ENCODE measurements around the gene ZNF254.
"Not testable (repeated sequence)": the region's sequence is repeated elsewhere in the genome, so short reads cannot be mapped to it uniquely, and the experiment has no call there.

The ZNF254 gene

DNA sequence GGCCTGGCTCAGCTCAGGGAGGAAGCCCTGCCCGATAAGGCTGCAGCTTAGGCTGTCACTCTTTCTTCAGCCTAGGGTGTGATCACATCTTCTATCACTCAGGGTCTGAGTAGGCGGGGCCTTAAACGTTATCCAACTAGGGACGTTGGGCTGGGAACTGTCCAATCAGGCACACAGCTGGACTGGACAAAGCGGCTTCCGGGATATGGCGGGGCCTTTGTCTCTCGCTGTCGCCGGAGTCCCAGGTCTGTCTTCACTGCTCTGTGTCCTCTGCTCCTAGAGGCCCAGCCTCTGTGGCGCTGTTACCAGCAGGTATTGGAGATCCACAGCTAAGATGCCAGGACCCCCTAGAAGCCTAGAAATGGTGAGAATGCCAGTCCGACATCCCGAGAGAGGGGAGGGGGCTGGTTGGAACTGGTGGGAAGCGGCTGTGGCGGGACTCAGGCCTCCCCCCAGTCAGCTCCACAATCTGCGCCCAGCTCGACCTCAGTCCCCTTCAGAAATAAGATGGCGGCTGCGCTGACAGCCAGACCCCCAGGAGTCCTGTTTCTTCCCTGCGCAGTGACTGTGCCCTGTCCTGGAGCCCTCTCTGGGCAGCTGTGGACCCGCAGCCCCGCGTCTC lies at the start of gene ZNF254:
Gene ZNF254, plus strand, starts transcription at position 214 of the 622 bp plus-strand sequence. Its CDS starts 121 bp downstream, at position 335.
- peak; percentile 33 for DNase-seq (ENCODE audit: low read depth)

DNA sequence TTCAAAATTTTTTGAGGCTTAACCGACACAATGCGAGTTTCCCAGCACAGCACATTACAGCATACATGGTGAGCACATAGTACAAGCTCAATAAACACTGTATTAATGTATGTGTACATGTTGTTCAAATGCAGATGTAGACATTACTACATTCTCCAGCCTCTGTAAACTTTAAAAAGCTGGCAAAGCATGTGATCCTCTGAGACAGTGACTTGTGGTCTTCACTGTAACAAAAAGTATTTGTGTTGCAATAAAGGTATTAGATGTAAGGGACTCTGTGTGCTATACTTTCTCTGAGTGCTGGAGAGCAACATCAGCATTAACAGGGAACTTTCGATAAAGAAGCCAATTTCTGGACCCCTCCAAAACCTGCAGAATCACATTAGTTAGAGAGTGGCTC lies 46.4 kb upstream of the ZNF254 start:
- no peak for DNase-seq (ENCODE audit: low read depth)

DNA sequence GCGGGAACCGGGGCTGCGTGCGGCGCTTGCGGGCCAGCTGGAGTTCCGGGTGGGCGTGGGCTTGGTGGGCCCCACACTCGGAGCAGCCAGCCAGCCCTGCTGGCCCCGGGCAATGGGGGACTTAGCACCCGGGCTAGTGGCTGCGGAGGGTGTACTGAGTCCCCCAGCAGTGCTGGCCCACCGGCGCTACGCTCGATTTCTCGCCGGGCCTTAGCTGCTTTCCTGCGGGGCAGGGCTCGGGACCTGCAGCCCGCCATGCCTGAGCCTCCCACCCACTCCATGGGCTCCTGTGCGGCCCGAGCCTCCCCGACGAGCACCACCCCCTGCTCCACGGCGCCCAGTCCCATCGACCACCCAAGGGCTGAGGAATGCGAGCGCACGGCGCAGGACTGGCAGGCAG lies 45.7 kb upstream of the ZNF254 start:
- not testable (repeated sequence) for DNase-seq (ENCODE audit: low read depth)

DNA sequence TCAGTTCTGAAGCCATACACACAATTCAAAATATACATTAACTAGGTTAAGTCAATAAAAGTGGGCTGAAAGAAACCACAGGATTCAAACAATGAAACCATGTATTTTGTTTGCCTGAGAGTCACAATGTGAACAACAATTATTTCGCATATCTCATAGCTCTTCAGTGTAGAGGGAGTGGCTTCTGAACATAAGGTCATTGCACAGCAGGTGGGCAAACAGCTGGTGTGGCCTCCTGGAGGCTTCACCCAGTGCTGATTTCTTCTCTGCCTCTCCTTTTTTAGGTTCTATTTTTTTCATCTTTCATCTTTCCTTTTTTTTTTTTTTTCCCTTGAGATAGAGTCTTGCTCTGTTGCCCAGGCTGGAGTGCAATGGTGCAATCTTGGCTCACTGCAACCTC lies 40.4 kb upstream of the ZNF254 start:
- no peak for DNase-seq (ENCODE audit: low read depth)

DNA sequence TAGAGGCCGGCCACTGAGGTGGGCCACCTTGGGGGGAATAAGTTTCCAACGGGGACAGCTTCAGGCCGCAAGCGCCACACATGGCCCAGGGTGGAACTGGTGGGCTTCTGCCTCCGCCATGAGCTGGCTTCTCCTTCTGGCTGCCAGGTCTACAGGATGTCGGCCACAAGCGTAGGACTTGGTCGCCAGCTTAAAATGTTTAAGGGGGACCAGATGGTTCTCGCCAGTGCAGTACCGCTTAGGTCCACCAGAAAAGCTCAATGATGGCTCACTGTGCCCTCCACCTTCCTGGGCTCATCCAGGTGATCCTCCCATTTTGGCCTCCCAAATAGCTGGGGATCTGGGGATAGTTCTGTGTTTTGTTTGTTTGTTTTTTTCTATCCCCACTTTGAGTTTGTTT lies 38.7 kb upstream of the ZNF254 start:
- no peak for DNase-seq (ENCODE audit: low read depth)

DNA sequence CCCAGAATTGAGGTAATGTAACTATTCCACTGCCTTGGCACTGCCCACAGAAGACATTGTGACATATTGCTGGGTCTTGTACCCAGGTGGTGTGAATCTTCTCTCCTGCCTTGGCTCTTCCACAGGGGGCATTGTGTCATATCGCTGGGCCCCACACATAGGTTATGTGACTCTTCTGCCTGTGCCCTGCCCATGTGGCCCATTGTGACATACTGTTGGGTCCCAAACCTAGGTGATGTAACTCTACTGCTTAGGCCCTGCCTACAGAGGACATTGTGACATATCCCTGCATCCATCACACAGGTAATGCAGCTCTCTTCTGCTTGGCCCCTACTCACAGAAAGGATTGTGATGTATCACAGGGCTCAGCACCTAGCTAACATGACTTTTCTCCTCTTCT lies 37.5 kb upstream of the ZNF254 start:
- DNase-seq (ENCODE audit: low read depth), result no peak

DNA sequence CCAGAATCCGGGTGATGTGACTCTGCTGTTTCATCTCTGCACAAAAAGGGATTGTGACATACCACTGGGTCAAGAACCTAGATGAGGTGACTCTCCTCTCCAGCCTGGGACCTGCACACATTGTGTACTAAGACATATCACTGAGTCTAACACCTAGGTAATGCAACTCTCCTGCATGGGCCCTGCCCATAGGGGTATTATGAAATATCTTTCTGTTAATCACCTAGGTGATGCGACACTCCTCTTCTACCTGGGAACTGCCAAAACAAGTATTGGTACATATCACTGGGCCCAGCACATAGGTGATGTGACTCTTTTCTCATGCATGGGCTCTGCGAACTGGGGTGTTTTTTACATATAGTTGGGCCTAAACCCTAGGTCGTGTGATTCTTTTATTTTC lies 35.5 kb upstream of the ZNF254 start:
- no peak for DNase-seq (ENCODE audit: low read depth)

DNA sequence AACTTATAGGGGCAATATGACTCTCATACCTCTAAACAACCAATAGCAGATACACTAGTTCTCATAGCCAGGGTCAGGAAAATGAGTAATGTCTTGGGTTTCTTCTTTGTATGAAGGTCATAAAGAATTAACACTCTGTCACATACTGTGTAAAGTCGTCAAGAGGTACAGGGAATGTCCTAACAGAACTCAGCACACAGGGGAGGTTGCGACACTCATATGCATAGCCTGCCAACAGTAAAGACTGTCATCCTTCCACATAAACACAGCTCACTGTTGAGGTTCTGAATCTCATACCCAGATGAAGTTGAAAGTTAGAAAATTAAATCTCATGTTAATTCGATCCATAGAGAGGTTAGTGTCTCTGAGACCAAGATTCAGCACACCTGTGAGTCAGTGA lies 34.2 kb upstream of the ZNF254 start:
- no peak for DNase-seq (ENCODE audit: low read depth)

DNA sequence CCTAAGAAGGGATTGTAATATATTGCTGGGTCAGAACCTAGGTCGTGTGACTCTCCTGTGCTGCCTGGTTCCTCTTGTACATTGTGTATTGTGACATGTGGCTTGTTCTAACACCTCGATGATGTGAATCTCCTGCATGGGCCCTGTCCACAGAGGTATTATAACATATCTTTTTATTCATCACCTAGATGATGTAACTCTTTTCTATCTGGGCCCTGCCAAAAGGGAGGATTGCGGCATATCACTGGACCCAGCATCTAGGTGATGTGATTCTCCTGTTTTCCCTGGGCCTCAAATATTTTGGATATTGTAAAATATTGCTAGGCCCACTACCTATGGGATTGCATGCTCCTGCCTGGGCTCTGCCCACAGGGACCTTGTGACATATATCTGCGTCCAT lies 33.4 kb upstream of the ZNF254 start:
- DNase-seq (ENCODE audit: low read depth), result no peak

DNA sequence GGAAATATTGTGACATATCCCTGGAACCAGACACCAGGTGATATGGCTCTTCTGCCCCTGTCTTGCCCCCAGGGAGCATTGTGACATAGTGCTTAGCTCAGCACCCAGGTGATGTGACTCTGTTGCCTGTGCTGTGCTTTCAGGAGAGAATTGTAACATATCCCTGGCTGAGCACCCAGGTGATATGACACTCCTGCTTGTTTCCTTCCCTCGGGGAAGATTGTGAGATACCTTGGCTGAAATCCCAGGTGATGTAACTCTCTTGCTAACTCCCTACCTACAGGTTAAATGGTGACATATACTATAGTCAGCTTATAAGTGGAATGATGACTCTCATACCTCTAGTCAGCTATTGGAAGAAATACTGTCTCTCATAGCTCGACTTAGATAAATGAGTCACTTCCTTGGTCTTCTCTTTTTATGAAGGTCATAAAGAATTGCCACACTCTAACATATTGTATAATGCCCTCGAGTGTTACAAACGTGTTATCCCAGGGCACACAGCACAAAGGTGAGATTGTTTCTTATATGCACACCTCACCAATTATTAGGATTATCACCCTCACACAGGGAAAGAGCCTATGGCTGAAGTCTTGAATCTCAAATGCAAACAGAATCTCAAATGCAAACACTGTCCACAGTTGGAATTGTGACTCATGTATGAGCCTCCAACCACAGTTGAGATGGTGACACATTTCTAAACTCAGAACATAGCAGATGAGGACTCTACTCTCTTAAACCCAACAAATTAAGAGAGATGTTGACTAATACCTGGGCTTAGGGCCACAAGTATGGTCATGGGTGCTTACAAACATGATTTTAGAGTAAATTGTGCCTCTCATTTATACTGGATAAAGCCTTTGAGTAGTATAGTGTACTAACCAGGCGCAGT lies 32.7 kb upstream of the ZNF254 start:
- peak; percentile 36 for DNase-seq (ENCODE audit: low read depth)

DNA sequence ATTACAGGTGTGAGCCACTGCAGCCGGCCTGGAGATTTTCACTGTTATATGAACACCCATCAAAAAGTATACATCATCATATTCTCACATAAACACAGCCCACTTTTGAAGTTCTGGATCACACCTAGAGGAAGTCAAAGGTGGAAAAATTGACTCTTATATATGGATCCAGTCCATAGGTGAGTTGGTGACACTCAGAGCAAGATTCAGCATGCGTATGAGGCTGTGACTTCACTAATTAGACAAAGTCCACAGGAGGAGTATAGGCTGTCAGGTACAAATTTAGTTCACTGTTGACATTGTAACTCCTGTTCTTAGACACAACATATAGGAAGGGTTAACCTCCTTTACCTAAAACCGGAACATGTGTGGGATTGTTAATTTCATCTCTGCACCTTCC lies 31.4 kb upstream of the ZNF254 start:
- DNase-seq (ENCODE audit: low read depth), result no peak

DNA sequence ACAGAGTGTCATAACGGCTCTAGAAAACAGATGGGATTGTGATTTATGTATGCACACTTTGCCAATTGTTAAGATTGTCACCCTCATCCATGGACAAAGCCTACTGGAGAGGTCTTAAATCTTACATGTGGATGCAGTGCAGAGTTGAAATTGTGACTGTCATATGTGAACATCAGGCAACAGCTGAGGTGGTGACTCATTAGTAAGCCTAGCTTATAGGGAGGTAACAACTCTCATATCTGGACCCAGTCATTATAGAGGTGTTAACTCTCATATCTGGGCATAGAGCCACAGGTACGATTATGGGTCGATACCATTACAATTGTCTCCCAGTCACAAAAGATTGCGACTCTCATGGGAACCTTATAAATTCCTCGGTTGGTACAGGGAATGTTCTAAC lies 29.8 kb upstream of the ZNF254 start:
- DNase-seq (ENCODE audit: low read depth), result no peak

DNA sequence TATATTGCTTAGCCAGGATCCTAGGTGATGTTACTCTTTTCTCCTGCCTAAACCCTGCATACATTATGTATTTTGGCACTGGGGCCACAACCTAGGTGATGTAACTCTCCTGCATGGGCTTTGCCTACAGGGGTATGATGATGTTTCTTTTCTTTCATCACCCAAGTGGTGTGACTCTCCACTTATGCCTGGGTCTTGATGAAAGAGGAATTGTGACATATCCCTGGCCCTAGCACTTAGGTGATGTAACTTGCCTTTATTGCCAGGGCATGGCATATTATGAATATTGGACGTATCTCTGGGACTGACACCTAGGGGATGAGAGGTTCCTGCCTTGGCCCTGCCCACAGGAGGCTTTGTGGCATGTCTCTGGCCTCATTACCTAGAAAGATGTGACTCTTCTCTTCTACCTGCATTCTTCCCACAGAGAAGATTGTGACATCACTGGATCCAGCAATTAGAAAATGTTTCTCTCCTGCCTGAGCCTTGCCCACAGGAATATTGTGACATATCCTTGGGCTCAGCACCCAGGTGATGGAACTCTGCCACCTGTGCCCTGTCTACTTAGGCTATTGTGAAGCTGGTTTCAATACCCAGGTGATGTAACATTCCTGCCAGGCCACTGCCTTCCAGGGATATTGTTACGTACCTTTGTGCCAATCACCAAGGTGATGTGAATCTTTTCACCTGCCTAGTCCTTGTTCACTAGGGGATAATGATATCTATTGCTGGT lies 27.3 kb upstream of the ZNF254 start:
- DNase-seq (ENCODE audit: low read depth), result no peak

DNA sequence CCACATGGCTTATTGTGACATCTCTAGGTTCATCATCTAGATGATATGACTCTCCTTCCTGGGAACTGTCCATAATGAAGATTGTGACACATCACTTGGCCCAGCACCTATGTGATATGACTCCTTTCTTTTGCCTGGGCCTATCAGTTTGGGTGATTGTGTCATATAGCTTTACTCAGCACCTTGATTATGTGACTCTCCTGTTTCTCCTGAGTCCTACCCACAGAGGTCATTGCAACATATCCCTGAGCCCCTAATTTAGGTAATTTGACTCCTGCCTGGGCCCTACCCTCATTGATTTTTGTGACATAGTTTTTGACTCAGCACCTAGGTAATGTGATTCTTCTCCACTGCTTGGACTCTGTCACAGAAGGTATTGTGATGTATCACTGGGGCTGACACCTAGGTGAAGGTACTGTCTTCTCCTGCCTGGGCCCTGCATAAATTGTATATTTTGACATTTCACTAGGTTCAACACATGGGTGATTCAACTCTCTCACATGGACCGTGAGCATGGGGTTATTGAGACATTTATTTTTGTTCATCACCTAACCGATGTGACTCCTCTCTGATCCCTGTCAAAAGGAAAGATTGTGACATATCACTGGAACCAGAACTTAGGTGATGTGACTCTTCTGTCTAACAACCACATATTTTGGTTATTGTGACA lies 26.2 kb upstream of the ZNF254 start:
- no peak for DNase-seq (ENCODE audit: low read depth)

DNA sequence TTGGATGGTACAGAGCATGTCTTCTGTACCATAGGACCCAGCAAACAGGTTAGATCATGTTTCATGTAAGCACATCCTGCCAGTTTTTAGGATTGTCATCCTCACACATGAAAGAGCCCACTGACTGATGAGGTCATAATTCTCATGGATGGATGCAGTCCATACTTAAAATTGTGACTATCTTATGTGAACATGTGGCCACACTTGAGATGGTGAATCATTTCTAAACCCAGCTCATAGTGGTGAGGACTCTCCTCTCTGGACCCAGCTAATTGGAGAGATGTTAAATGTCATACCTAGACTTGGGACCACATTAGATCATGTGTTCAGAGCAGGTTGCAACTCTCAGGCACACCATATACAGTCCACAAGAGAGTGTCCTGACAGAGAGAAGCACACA lies 24.8 kb upstream of the ZNF254 start:
- DNase-seq (ENCODE audit: low read depth), result no peak

DNA sequence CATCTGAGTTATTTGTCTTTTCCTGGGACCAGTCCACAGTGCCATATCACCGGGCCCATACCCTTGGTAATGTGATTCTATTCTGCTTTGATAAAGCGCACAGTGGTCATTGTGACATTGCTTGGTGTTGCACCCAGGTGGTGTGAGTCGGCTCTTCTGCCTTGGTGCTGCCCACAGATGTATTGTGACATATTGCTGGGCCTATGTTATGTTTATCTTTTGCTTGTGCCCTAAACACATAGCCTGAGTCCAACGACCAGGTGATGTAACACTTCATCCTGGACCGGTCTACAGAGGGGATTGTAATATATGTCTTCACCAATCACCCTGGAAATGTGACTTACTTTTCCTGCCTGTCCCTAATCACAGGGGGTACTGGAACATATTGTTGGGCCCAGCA lies 23.7 kb upstream of the ZNF254 start:
- no peak for DNase-seq (ENCODE audit: low read depth)

DNA sequence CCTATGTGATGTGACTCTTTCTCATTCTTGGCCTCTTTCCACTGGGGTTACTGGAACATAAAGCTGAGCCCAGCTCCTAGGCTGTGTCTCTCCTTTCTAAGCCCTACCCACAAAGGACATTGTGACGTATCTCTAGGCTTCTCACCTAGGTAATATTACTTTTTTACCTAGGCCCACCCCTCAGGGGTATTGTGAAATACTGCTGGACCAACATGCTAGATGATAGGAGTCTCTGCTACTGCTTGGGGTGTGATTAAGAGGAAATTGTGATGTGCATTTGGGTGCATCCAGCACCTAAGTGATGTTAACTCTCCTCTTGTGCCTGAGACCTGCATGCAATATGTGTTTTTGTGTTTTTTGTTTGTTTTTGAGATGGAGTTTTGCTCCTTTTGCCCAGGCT lies 22.8 kb upstream of the ZNF254 start:
- no peak for DNase-seq (ENCODE audit: low read depth)

DNA sequence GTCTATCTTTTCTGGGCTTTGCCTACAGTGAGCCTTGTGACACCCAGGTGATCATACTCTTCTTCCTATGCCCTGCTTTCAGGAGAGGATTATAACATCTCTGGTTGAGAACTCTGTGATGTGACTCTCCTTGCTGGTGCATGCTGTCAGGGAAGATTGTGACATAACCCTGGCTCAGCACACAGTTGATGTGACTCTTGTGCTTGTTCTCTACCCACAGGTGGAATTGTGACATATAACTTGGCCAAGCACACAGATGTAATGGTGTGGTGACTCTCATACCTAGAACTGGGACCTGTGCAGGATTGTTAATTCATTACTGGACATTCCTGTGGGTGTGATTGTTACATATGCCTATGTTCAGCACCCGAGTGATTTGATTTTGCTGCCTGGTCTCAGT lies 21.7 kb upstream of the ZNF254 start:
- DNase-seq (ENCODE audit: low read depth), result no peak

DNA sequence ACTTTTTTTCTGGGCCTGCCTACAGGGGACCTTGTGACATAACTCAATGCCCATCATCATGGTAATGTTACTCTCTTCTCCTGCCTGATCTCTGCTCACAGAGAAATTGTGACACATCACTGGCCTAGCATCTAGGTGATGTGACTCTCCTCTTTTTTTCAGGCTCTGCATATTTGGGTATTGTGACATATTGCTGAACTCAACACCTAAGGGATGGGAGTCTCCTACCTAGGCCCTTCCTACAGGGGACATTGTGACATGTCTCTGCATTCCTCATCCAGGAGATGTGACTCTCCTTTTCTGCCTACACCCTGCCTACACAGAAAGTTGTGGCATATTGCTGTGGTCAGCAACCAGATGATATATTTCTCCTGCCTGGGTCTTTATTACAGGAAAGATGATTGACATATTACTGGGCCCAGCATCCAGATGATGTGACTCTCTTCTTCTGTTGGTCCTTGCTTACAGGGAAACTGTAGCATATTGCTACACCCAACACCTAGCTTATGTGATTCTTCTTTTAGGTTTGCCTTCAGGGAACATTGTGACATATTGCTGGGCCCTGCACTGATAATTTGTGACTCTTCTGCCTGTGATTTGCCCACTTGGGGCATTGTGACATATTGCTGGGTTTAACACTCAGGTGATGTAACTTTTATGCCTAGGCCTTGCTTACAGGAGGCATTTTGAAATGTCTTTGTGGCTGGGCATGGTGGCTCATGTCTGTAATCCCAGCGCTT lies 21.0 kb upstream of the ZNF254 start:
- no peak for DNase-seq (ENCODE audit: low read depth)

DNA sequence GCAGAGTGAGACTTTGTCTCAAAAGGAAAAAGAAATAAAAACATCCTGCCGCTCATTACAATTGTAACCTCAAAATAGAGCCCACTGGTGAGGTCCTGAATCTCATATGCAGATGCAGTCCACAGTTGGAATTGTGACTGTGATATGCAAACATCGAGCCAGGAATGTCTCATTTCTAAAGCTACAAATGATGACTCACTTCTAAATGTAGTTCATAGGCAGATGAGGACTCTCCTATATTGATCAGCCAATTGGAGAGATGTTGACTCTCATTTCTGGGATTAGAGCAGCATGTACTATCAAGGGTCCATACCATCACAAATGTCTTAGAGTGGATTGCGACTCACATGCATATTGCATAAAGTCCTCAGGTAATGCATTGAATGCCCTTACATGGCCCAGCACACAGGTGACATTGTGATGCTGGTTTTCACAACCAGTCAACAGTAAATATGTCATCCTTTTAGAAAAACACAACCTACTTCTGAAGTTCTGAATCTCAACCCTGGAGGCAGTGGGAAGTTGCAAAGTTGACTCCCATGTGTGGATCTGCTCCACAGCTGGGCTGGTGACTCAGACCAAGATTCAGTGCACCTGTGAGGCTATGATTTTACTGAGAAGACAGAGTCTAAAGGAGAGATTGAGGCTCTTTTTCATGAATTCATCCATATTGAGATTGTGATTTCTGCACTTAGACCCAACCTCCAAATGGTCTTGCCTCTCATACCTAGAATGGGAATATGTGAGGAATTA lies 16.9 kb upstream of the ZNF254 start:
- no peak for DNase-seq (ENCODE audit: low read depth)

DNA sequence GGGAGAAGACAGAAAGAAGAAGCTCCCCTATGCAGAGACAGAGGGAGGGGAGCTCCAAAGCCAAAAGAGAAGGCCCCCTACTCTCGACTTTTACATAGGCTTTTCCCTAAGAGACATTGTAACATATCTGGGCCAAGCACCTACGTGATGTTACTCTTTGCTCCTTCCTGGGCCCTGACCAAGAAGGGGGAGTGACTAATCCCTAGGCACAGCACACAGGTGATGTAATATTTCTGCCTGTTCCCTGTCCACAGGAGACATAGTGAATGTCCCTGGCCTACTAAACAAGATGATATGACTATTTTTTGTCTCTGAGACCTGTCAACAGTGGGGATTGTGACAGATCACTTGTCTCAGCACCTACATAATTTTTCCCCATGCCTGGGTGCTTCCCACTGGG lies 15.9 kb upstream of the ZNF254 start:
- no peak for DNase-seq (ENCODE audit: low read depth)

Data from HS-27A (cell line).